Endodermal cell (in vitro differentiated cells): ENCODE data around the gene SCRT2. TPM values are rescaled to one million over a fixed set of nuclear protein-coding genes. Genes with fewer than 3 reads are reported as not detected.
A peak's percentile ranks its signal among the peaks of the same experiment; 100 is the strongest.
"Not testable (repeated sequence)": the region's sequence is repeated elsewhere in the genome, so short reads cannot be mapped to it uniquely, and the experiment has no call there.

Experiments
- DNase-seq: peaks from one replicate; pipeline ENCODE4 v3.0.0-alpha.2; 2017
- H3K27ac ChIP-seq: 2 replicates; pipeline ENCODE4 v1.5.1; 2013; ENCODE audit warnings: mild to moderate bottlenecking, low read depth, low read length, moderate library complexity
- H3K27me3 ChIP-seq: 2 replicates; pipeline ENCODE4 v1.6.1; 2013; ENCODE audit warnings: mild to moderate bottlenecking, low read length, moderate library complexity; ENCODE audit not compliant: insufficient read depth, control insufficient read depth, poor library complexity, severe bottlenecking
- H3K36me3 ChIP-seq: 2 replicates; pipeline ENCODE4 v1.7.0; 2013; ENCODE audit warnings: mild to moderate bottlenecking, low read length, moderate library complexity; ENCODE audit not compliant: control insufficient read depth, insufficient read depth
- H3K4me1 ChIP-seq: one replicate; pipeline ENCODE4 v1.7.0; 2013; ENCODE audit warnings: low read length; ENCODE audit not compliant: control insufficient read depth, insufficient read depth
- H3K4me3 ChIP-seq: 2 replicates; pipeline ENCODE4 v1.5.1; 2013; ENCODE audit warnings: mild to moderate bottlenecking, low read length, moderate library complexity
- H3K9ac ChIP-seq: 2 replicates; pipeline ENCODE4 v1.6.1; 2013; ENCODE audit warnings: mild to moderate bottlenecking, low read length, moderate library complexity; ENCODE audit not compliant: poor library complexity, severe bottlenecking; ENCODE audit errors: extremely low read depth
- H3K9me3 ChIP-seq: 2 replicates; pipeline ENCODE4 v1.6.1; 2013; ENCODE audit warnings: mild to moderate bottlenecking, low read length, moderate library complexity; ENCODE audit not compliant: control insufficient read depth
- H3K27ac Mint-ChIP-seq: 2 replicates; pipeline ENCODE4 v1.8.0; 2020; ENCODE audit warnings: mixed read lengths
- H3K27me3 Mint-ChIP-seq: 2 replicates; pipeline ENCODE4 v1.8.0; 2021; ENCODE audit warnings: mild to moderate bottlenecking, mixed read lengths; ENCODE audit not compliant: insufficient read depth
- H3K36me3 Mint-ChIP-seq: 2 replicates; pipeline ENCODE4 v1.8.0; 2020; ENCODE audit warnings: low read depth, mixed read lengths
- H3K4me1 Mint-ChIP-seq: 2 replicates; pipeline ENCODE4 v1.8.0; 2020; ENCODE audit warnings: mixed read lengths
- H3K4me3 Mint-ChIP-seq: 2 replicates; pipeline ENCODE4 v1.8.0; 2020; ENCODE audit warnings: mild to moderate bottlenecking, moderate library complexity, mixed read lengths
- H3K9me3 Mint-ChIP-seq: 2 replicates; pipeline ENCODE4 v1.8.0; 2020; ENCODE audit warnings: mild to moderate bottlenecking, mixed read lengths
- WGBS, 2 experiments: methylation state at CpG; one replicate each; pipeline versions ENCODE4 v1.1.5 to v1.1.7; 2013; ENCODE audit warnings: missing lambda C conversion rate in 2 of 2, mixed read lengths in 1 of 2; ENCODE audit not compliant: insufficient coverage in 1 of 2, insufficient read length in 1 of 2; 5-methylcytosine and 5-hydroxymethylcytosine counted together
- total RNA-seq, 2 donors: library from RNA; stranded (reverse); fragmentation: NEBNext Ultra II Directional in 1 of 2; extraction: Animal tissue kit (Norgen Biotek cat#: 25700) in 1 of 2; gene quantifications; 2 replicates in 1 of 2; 3 replicates in 1 of 2; pipeline ENCODE4 v1.2.1, GENCODE V29; 2021
- TF ChIP-seq, protein P1 (sequence below): fragments of 200-600 bp; sonication (generic); conservative IDR thresholded peaks from 2 replicates; pipeline ENCODE4 v1.5.0; 2021; ENCODE audit warnings: antibody characterized with exemption, mild to moderate bottlenecking

Gene SCRT2
- total RNA-seq, 2 donors from 2014 or later: not detected

DNA sequence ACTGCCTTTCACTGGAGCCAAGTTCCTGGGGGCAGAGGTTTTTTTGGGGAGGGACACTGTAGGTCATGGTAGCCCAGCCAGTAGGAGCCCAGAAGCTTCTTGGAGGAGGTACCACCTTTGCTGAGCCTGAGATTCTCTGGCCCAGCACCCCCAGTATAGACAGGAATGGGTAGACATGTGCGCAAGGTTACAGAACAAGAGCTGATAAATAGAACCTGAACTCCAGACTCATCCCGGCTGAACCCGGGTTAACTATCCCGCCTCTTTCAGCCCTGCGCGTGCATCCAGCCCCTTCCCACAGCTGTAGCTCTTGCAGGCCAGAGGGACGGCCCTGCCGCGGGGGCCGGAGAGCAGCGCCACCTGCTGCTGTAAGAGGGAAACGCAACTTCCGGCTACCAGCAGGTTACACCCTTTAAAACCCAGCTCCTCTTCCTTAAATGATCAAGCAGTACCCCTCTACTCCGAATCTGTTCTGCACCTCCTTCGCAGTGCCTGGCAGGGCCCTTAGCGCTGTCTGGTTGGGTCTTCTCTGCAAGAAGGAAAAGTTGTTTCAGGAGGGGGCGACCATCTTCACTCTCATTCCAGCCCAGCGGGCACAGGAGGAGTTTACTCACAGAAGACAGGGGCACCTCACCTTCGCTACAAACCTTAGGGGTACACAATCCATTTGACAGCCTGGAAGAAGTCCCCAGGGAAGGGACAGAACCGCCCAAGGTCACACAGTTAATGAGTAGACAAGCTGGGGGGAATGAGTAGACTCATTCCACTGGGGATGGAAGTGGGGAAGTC lies 30.1 kb downstream of the SCRT2 start:
- Histone ChIP-seq H3K4me3 (no peak overlapping the region), H3K9me3 (peaks cover 7% of the 10 kb centered on the region), H3K27me3 (no peaks in the 10 kb centered on the region), H3K9ac (no peak overlapping the region), H3K4me1 (no peaks in the 10 kb centered on the region), H3K27ac (no peak overlapping the region), H3K36me3 (peaks cover 25% of the 10 kb centered on the region)
- Mint-ChIP-seq H3K36me3 (peaks cover 29% of the 10 kb centered on the region), H3K9me3 (peaks cover 2% of the 10 kb centered on the region), H3K27ac (no peak overlapping the region), H3K4me3 (no peak overlapping the region), H3K27me3 (peaks cover 3% of the 10 kb centered on the region), H3K4me1 (peaks cover 3% of the 10 kb centered on the region)
- TF ChIP-seq, protein P1, sequence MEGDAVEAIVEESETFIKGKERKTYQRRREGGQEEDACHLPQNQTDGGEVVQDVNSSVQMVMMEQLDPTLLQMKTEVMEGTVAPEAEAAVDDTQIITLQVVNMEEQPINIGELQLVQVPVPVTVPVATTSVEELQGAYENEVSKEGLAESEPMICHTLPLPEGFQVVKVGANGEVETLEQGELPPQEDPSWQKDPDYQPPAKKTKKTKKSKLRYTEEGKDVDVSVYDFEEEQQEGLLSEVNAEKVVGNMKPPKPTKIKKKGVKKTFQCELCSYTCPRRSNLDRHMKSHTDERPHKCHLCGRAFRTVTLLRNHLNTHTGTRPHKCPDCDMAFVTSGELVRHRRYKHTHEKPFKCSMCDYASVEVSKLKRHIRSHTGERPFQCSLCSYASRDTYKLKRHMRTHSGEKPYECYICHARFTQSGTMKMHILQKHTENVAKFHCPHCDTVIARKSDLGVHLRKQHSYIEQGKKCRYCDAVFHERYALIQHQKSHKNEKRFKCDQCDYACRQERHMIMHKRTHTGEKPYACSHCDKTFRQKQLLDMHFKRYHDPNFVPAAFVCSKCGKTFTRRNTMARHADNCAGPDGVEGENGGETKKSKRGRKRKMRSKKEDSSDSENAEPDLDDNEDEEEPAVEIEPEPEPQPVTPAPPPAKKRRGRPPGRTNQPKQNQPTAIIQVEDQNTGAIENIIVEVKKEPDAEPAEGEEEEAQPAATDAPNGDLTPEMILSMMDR: peak; percentile 98
- WGBS, 2 experiments: 20 to 30% methylated on average over 11 to 20 of the region's 20 CpGs
- DNase-seq: peak; percentile 96

DNA sequence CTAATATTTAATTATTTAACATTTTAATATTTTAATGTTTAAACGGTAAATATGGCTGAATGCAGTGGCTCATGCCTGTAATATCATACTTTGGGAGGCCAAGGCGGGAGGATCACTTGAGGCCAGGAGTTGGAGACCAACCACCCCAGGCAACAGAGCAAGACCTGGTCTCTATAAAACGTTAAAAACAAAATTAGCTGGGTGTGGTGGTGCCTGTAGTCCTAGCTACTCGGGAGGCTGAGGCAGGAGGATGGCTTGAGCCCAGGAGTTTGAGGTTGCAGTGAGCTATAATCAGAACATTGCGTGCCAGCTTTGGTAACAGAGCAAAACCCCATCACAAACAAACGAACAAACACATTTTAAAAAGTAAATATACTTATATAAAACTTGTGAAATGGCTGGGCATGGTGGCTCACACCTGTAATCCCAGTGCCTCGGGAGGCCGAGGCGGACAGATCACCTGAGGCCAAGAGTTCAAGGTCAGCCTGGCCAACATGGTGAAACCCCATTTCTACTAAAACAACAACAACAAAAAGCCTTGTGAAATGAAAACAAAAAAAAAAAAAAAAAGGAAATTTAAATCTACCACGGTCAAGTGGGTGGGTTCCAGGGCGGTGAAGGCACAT lies 30.8 kb downstream of the SCRT2 start:
- peaks cover 3% of the 10 kb centered on the region for H3K27me3 Mint-ChIP-seq
- Histone ChIP-seq H3K27ac (no peak overlapping the region), H3K36me3 (peaks cover 25% of the 10 kb centered on the region), H3K4me3 (no peak overlapping the region), H3K4me1 (no peaks in the 10 kb centered on the region), H3K27me3 (no peaks in the 10 kb centered on the region), H3K9ac (no peak overlapping the region), H3K9me3 (peaks cover 7% of the 10 kb centered on the region)
- peaks cover 23% of the 10 kb centered on the region for H3K36me3 Mint-ChIP-seq
- H3K4me1 Mint-ChIP-seq: peaks cover 3% of the 10 kb centered on the region
- TF ChIP-seq, protein P1: no peak
- peaks cover 2% of the 10 kb centered on the region for H3K9me3 Mint-ChIP-seq
- DNase-seq: no peak
- no peak overlapping the region for H3K4me3 Mint-ChIP-seq
- 89 to 100% methylated on average over 2 to 10 of the region's 11 CpGs for WGBS, 2 experiments
- no peak overlapping the region for H3K27ac Mint-ChIP-seq

DNA sequence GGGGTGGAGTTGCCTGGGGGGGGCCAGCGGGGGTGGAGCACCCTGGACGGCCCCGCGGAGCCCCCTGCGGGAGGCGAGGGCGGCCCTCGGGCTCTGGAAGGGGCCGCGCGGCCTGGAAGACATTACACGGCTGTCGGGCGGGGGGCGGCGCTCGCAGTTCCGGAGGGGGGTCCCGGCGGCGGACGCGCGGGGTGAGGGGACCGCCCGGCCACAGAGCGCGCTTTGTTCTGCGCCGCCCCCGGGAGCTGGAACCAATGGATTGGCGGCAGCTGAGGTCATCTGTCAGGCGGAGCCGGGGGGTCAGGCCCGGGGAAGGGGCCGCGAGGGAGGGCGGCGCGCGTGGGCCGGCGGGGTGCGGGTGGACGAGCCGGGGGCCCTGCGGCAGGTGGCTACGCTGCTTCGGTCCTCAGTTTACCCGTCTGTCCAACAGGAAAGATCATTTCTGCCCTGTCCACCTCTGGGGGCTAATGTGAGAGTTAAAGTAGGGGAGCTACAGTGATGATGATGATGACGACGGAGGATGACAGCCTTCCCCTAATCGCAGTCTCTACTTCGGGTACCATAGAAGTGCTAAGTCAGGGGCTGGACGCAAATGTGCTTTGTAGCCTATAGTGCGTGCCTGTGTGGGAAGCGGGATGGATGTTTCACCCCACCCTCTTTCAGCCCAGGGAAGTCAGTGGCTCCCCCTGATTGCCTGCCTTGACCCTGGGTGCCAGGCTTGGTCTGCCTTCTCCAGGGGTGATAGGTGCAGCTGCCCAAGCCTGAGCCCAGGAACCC lies 33.0 kb downstream of the SCRT2 start:
- Mint-ChIP-seq H3K36me3 (peaks cover 4% of the 10 kb centered on the region), H3K27me3 (peaks cover 5% of the 10 kb centered on the region), H3K4me1 (peaks cover 3% of the 10 kb centered on the region), H3K9me3 (peaks cover 2% of the 10 kb centered on the region), H3K27ac (no peak overlapping the region), H3K4me3 (peak overlapping the region; percentile 32)
- peak; percentile 87 for DNase-seq
- Histone ChIP-seq H3K9me3 (peaks cover 2% of the 10 kb centered on the region), H3K4me1 (no peaks in the 10 kb centered on the region), H3K4me3 (no peak overlapping the region), H3K27ac (no peak overlapping the region), H3K36me3 (peaks cover 10% of the 10 kb centered on the region), H3K9ac (no peak overlapping the region), H3K27me3 (no peaks in the 10 kb centered on the region)
- TF ChIP-seq, protein P1: no peak
- WGBS, 2 experiments: 43 to 57% methylated on average over 13 to 57 of the region's 57 CpGs

DNA sequence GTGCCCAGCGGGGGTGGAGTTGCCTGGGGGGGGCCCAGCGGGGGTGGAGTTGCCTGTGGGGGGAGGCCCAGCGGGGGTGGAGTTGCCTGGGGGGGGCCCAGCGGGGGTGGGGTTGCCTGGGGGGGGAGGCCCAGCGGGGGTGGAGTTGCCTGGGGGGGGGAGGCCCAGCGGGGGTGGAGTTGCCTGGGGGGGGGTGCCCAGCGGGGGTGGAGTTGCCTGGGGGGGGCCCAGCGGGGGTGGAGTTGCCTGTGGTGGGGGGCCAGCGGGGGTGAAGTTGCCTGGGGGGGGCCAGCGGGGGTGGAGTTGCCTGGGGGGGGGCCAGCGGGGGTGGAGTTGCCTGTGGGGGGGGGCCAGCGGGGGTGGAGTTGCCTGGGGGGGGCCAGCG lies 33.6 kb downstream of the SCRT2 start:
- not testable (repeated sequence) for H3K27ac Mint-ChIP-seq, DNase-seq, H3K4me3 ChIP-seq, H3K9me3 ChIP-seq, H3K27me3 Mint-ChIP-seq, H3K9ac ChIP-seq, H3K27me3 ChIP-seq, H3K36me3 ChIP-seq, H3K27ac ChIP-seq, H3K36me3 Mint-ChIP-seq, H3K4me3 Mint-ChIP-seq, H3K4me1 ChIP-seq, H3K9me3 Mint-ChIP-seq, H3K4me1 Mint-ChIP-seq
- WGBS, 2 experiments: no CpG with 5 or more reads among the region's 13 CpGs
